IPS DF 4.7 (cell line): Measurements from ENCODE around the gene LAMC3.

Experiments
- DNase-seq: peaks from one replicate; pipeline ENCODE4 v3.0.0-alpha.2; 2013; ENCODE audit warnings: low spot score; ENCODE audit errors: extremely low read depth

LAMC3 gene

DNA sequence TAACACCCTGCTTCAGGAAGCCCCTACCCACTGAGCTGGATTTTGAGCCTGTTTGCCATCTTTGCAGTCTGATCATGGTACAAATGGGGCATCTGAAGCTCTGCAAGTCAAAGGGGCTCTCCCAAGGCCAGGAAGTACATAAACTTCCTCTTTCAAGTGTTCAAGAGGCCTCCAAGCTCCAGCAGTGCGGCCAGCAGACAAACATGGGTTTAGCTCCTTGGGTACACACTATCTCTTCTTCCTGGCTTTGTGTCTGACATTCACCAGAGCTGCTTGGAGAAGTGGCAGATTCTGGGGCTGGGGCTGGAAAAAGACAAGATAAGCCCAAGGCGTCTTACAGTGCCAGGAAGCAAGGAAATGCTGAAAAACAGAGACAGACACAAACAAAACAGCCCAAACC is 34.1 kb downstream of the LAMC3 start:
- DNase-seq, result no peak

DNA sequence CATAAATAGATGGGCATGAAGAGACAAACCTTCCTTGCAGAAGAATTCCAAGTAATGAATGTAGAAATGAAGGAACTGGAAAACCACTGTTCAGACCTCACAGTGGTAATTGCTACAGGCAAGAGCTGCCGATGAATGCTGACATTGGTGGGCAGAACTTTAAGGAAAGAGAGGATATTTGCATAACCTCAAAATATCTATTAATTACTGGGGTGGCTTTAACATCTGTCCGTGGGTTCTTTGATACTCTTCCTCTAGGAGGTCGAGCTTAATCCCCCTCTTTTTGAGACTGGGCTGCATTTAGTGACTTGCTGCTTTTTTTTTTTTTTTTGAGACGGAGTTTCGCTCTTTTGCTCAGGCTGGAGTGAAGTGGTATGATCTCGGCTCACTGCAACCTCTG is 34.7 kb downstream of the LAMC3 start:
- no peak for DNase-seq

DNA sequence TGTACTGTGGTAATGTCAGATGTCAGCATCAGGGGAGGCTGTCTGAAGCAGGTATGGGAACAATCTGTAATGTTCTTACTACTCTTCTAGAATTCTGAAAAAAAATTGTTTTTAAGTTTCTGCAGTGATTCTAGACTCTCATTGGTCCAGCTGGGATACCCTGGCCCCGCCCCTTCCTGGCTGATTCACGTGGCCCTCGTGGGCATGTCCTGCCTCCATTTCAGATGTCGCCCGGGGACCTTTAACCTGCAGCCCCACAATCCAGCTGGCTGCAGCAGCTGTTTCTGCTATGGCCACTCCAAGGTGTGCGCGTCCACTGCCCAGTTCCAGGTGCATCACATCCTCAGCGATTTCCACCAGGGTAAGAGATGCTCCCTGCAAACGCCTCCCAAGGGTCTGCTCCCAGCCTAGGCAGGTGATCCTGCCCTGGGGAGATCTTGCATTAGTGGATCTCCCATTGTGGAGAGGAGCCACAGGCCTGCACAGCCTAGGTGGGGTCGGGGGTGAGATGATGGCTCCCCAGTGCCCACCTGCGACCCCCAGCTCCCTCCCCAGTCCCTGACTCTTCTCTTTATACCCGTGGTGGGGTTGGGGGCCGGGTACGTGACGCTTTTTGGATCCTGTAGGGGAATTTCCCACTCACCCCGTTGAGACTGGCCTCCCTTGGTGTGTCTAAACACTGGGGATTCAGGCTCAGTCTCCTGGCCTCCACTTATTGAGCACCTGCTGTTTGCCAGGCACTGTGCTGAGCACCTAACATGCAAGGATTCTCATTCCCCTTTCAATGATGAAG is 36.5 kb downstream of the LAMC3 start:
- no peak for DNase-seq

DNA sequence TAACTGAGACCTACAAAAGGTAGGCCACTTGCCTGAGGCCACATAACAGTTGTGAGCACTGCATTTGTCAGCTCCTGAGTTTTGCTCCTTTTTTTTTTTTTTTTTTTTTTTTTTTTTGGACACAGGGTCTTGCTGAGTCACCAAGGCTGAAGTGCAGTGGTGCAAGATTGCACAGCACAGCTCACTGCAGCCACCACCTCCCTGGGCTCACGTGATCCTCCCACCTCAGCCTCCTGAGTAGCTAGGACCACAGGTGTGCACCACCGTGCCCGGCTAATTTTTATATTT is 37.1 kb downstream of the LAMC3 start:
- no peak for DNase-seq

DNA sequence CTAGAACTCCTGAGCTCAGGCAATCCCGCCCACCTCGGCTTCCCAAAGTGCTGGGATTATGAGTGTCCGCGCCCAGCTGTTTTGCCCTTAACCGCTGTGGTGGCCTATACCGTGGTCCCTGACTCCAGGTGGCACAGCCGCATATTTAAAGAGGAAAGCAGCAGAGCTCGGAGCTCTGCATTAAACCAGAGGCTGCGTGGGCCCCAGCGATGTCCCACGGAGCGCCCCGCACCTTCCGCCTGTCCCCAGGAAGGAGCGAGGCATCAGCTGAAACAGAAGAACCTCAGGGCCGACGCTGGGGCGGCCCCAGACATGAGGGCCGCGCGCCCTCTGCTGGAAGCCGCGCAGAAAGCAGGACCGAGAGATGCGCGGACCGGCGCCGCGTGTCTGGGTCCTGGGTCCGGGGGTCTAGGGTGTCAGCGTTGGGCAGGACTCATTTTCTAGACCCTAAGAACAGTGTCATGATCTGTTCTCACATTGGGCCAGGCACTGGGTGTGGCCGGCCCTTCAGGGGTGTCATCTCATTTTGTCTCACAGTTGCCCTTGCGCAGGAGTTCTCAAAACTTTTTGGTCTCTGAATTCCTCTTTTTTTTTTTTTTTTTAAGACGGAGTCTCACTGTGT is 37.7 kb downstream of the LAMC3 start:
- peak; percentile 33 for DNase-seq

DNA sequence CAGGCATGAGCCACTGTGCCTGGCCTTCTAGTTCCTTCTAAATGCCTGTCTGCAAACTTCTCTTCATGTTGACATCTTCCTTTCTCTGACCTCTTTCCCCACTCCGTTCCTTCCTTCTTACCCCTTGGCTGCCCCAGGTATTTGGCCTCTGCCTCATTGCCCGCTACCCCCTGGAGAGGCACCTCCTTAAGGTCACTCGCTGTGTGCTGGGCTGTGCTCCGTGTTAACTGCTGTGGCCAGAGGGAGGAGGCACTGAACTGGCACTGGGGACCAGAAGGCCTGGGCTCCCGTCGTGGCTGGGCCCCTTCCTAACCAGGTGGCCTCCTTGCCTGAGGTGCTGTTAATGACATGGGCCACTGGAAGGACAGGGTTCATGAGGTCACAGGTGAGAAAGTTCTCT is 39.4 kb downstream of the LAMC3 start:
- DNase-seq, result no peak

DNA sequence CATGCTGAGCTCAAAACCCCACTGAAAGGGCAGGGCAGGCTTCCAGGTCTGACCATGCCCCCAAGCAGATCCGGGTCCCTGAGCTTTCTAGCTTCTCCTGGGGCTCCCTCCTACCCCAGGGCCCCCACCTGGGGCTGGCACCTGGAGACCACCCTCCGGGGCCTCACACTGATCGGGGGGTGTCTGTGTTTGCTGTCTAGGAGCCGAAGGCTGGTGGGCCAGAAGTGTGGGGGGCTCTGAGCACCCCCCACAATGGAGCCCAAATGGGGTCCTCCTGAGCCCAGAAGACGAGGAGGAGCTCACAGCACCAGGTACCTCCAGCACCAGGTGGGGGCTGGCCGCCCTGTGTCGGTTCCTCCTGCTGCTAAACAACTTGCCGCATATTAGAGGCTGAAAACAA is 39.8 kb downstream of the LAMC3 start:
- DNase-seq, result no peak

DNA sequence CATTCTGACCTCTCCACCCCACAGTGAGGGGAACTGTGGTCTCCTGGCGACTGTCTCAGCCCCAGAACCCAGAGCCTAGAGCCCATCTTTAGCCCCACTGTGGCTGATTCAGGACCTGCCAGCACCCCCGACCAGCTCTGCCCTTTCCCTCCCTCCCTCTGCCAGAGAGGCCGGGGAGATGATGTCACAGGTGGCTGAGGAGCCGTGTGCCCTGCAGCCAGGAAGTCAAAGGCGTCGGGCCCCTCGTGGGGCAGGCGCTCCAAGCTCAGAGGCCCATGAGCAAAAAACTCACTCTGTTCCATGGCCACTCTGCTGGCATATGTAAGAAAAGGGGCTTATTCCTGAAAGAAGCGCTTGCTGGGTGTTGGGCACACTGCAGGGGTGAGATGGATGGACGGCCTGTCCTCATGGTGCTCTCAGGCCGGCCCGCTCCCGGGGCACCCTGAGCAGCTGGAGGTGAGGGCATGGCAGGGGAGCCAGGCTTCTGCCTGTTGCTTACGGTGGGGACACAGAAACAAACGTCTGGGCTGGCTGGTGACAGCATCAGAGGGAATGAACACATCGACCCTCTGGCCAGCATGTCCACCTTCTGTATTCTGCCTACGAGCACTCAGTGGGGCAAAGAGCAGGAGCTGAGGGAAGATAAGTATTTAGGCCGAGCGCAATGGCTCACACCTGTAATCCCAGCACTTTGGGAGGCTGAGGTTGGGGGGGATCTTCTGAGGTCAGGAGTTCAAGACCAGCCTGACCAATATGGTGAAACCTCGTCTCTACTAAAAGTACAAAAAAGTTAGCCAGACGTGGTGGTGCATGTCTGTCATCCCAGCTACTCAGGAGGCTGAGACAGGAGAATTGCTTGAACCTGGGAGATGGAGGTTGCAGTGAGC is 41.1 kb downstream of the LAMC3 start:
- no peak for DNase-seq

DNA sequence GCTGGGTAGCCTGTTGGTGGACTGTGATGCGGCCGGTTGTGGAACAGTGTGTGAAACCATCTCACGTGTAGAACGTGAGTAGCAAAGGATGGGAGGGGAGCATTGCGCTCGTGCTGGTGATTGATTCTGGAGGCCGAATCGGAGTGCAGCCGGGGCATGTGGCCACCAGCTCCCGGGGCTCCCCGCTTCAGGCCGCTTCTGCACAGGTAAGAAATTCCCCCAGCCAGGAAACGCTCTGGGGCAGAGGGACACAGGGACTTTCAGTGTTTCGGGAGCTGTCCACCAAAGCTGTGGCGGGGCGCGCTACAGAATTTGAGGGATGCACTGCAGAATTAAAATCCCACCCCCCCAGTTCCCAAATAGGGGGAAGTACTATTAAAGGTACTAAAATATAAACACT is 41.9 kb downstream of the LAMC3 start:
- no peak for DNase-seq

DNA sequence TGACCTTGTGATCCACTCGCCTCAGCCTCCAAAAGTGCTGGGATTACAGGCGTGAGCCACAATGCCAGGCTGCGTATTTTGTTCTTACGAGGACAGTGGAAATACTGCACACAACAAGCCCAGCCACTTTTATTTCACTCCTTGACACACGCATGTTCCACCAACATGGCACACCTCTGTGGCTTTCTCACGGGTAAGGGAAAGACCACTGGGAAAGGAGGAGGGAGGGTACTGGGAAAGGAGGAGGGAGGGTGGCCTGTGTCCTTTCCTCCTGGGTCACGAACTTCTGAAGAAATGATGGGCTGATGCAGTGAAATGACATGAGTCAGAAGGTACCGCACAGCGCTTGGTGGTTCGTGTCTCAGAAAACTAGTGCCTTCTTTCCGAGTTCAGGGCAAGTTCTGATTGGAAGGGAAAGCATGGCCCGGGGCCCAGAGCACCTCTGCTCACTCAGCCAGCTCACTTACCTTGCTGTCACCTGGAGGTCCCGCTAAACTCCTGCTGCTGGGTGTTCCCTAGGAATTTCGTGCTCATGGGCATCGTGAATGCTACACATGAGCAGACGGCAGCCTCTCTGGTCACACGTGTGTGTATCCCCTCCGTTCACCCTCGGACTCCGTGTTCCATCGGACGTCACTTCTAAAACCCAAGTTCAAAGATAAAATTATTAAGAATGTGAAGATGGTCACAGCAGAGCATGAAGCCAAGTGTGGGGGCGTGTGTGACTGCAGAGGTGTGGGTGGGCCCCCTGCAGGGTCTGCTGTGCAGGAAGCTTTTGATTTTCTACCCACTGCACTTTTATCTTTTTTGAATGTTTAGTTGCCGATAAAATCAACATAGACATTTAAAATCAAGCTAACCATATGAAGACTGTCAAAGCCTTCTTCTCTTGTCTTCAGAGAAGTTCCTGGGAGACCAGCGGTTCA is 42.9 kb downstream of the LAMC3 start:
- no peak for DNase-seq

DNA sequence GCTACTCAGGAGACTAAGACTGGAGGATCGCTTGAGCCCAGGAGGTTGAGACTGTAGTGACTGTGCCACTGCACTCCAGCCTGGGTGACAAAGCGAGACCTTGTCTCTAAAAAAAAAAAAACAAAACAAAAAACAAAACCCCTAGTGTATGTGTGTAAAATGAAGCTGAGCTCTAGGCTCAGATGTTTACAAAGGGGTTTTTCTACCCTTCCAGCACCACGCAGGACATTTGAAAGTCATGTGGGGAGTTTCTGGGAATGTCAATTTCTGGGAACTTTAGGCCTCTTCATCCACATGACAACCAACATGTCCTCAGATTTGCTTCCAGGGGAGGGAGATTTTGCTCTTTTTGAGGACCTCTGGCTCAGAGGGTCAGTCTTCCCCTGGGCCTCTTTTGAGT is 44.9 kb downstream of the LAMC3 start:
- DNase-seq, result no peak

DNA sequence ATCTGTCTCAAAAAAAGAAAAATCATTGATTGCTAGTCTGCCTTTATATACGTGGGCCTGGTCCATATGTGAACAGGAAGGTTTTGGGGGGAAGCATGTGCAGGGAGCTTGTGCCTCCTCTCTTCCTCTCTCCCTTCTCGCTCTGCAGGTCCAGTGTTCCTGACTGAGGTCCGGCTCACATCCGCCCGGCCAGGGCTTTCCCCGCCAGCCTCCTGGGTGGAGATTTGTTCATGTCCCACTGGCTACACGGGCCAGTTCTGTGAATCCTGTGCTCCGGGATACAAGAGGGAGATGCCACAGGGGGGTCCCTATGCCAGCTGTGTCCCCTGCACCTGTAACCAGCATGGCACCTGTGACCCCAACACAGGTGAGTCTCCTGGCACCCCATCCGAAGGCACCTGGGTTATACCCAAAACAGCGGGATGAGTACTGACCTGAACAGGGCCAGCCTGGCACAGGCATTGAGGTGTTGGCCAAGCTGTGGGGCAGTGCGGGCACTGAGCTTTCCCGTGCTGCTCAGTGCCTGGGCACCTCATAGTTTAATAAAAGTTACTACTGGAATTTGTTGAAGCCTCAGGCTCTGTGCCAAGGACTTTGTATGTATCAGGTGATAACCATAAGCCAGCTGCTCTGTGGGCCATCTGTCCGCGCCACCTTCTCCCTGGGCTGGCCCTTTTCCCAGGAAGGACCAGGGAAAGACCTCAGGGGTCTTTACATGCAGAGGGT is 48.0 kb downstream of the LAMC3 start:
- DNase-seq, result no peak

DNA sequence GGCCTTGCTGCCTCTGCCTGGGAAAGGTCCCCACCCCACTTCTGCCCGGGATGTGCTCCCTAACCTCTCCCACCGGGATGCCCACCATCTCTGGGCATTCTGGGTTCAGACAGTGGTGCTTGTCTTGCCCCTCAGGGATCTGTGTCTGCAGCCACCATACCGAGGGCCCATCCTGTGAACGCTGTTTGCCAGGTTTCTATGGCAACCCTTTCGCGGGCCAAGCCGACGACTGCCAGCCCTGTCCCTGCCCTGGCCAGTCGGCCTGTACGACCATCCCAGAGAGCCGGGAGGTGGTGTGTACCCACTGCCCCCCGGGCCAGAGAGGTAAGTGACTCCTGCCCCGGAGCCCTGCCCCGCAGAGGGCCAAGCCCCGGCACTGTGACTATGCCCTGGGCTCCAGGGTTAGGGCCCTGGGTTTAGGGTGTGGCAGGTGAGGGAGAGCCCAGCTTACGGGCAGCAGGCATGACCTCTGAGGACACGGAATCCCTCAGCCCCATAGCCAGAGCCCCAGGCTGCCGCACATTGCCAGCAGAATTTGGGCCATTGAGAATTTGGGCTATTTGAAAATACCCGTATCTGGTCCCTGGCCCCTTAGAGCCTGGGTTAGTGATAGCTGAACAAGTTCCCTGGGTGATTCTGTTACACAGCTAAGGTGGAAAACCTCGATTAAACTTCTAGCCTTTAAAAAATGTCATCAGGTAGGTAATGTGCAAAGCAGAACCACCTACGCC is 52.1 kb downstream of the LAMC3 start:
- no peak for DNase-seq

DNA sequence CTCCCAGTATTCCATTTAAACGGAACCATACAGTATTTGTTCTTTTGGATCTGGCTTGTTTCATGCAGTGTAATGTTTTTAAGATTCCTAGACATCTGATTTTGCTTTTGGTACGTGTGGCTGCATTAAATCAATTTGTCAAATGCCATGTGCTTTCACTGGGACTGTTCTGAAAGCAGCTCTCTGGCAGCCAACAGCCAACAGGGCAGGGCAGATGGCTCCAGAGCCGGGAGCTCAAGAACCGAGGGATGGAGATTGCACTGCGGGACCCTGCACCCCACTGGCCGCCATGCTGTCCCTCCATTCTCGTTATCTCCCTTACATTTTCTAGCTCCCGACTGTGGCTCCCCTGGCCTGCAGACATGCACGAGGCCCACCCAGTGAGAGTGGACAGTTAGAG is 54.0 kb downstream of the LAMC3 start:
- DNase-seq, result no peak

DNA sequence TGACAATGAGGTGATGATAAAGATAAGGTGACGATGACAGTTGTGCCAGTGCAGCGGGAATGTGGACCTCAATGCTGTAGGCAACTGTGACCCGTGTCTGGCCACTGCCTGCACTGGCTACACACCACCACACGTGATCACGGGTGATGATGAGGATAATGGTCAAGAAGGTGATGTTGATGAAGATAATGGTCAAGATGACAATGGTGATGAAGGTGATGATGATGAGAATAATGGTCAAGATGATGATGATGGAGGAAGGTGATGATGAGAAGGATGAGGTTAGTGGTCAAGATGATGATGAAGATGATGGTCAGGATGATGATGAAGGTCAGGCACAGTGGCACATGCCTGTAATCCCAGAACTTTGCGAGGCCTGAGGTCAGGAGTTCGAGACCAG is 56.6 kb downstream of the LAMC3 start:
- no peak for DNase-seq

DNA sequence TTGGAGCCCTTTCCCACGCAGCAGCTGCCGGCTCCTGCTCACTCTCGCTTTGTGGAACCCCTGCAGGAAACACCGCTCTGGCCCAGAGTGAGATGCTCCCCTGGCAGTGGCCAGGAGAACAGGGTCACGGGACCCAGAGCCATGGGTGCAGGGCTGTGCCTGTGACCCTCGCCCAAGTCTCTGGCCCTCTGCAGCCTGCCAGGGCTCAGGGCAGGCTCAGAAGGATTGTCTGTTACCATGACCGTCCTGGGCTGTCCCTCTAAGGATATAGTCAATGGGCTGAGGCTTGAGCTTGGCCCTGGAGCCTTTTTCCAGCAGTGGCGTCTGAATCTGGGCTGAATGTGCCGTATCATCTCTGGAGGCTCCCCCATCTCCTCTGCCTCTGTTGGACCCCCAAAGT is 58.7 kb downstream of the LAMC3 start:
- DNase-seq, result no peak

DNA sequence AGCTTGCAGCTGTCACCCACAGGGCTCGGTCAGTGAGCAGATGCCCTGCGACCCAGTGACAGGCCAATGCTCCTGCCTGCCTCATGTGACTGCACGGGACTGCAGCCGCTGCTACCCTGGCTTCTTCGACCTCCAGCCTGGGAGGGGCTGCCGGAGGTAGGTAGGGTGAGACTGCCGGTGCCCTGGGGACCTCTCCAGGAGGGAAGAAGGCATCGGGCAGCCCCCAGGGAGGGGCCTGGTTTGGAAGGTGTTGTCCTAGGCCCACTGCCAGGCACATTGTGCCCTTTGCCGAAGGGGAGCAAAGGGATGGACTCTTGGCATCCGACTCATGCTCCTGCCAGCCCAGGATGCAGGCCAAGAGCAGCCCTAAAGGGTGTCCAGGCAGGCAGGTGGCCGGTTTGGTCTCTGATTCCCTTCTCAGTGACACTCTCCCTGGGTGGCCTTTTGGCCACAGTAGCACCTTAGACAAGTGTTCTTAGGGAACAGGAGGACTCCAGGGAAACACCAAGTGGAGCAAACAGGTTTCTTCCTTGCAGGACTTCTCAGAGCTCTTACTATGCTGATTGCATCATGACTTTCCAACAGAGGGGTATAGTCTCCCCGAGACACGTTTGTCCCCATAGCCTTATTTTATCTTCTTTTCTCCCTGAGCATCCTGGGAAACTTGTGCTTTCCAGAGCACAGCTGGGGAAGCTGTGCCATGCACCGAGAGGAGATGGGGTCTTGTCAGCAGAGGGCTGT is 59.3 kb downstream of the LAMC3 start:
- no peak for DNase-seq

DNA sequence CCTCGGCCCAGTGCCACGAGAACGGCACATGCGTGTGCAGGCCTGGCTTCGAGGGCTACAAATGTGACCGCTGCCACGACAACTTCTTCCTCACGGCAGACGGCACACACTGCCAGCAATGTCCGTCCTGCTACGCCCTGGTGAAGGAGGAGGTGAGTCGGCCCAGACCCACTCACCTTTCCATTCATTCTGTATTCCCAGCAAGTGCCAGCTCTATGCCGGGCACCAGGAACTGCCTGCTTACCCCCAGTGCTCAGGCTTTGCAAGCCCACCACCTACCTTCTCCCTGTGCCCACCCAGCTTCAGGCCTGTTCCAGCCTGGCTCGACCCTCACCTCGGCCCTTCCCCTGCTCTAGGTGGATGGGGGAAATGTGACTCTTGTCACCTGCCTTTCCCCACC is 60.7 kb downstream of the LAMC3 start:
- no peak for DNase-seq

DNA sequence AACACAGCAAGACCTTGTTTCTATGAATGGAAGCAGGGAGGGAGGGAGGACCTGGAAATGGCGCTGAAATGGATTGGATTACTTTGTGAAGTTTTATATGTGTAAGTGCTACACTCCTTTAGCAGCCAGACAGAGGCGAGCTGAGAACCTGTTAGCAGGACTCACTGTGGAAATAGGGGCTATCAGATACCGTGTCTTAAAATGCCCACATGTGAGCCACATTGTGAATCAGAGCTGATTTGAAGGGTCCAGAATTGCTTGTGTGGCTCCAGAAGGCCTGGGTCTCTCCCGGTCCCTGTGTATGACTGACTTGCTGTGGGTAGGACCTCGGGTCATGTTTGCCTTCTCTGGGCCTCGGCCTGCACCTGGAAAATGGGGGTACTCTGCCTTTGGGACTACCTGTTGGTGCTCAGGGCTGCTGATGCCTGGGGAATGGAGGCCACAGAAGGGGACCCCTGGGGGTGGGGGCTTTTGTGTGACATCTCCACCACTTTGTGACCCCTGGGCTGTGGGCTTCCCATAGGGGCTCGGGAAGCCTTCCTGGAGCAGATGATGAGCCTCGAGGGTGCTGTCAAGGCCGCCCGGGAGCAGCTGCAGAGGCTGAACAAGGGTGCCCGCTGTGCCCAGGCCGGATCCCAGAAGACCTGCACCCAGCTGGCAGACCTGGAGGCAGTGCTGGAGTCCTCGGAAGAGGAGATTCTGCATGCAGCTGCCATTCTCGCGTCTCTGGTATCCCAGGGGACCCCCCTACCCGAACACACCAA is 63.3 kb downstream of the LAMC3 start:
- no peak for DNase-seq
